HepG2 (cell line): ENCODE results near the gene MAP3K14. TPM values are rescaled to one million over a fixed set of nuclear protein-coding genes. Genes with fewer than 3 reads are reported as not detected.

ENCODE experiments used
- ATRX ChIP-seq: sonication (generic); formaldehyde crosslinking; IDR thresholded peaks from 2 replicates; pipeline ENCODE4 v1.4.0; 2020; ENCODE audit warnings: missing genetic modification reagents, borderline replicate concordance
- ERF ChIP-seq: IDR thresholded peaks from 2 replicates; pipeline ENCODE4 v1.6.1; 2018; ENCODE audit warnings: missing biosample characterization, missing genetic modification reagents
- HOXA7 ChIP-seq: sonication (generic); formaldehyde crosslinking; IDR thresholded peaks from 2 replicates; pipeline ENCODE4 v1.8.1; 2022; ENCODE audit warnings: mild to moderate bottlenecking, missing genetic modification reagents, moderate library complexity
- NFYC ChIP-seq: IDR thresholded peaks from 2 replicates; pipeline ENCODE4 v1.6.1; 2016; ENCODE audit warnings: missing genetic modification reagents, missing compliant biosample characterization
- STAG1 ChIP-seq: sonication (generic); formaldehyde crosslinking; IDR thresholded peaks from 2 replicates; pipeline ENCODE4 v1.4.0; 2020; ENCODE audit warnings: missing genetic modification reagents
- ZNF629 ChIP-seq: sonication (generic); formaldehyde crosslinking; conservative IDR thresholded peaks from 2 replicates; pipeline ENCODE4 v1.5.0; 2020; ENCODE audit warnings: missing genetic modification reagents
- polyA plus RNA-seq, 8 experiments: library from polyadenylated mRNA; depleted of rRNA in 3 of 8; stranded (reverse) in 7 of 8; unstranded in 1 of 8; fragments of >200 nt; fragmentation: Illumina TruSeq in 4 of 8; extraction: Trizol in 4 of 8; gene quantifications; 2 replicates each; pipeline versions ENCODE4 v1.2.1 to v1.2.3, GENCODE V29; 2011 to 2016; ENCODE audit warnings: low read depth in 4 of 8, missing spikeins in 1 of 8, mixed read lengths in 1 of 8; ENCODE audit not compliant: insufficient read depth in 1 of 8
- total RNA-seq, 5 experiments: library from RNA; depleted of rRNA; stranded (reverse); fragments of >200 nt; fragmentation: Illumina TruSeq; extraction: Trizol; gene quantifications; 2 replicates each; pipeline ENCODE4 v1.2.3, GENCODE V29; 2016; ENCODE audit warnings: low read depth in 1 of 5
- TF ChIP-seq, protein P1 (sequence below), 2 experiments: sonication (generic) in 1 of 2; formaldehyde crosslinking in 1 of 2; IDR thresholded peaks; 2 replicates each; pipeline versions ENCODE4 v1.6.1 to v1.9.0; 2014 to 2022; ENCODE audit warnings: antibody characterized with exemption in 1 of 2, borderline replicate concordance in 1 of 2, inconsistent platforms in 1 of 2, low read depth in 1 of 2, missing genetic modification reagents in 1 of 2
- TF ChIP-seq, protein P2 (sequence below): sonication (generic); formaldehyde crosslinking; IDR thresholded peaks from 2 replicates; pipeline ENCODE4 v1.4.0; 2020; ENCODE audit warnings: mild to moderate bottlenecking, missing genetic modification reagents

MAP3K14 gene
- total and polyA plus RNA-seq, 2 of the 13 experiments (the other 11 are each of a cell fraction or from before 2014, with no cell fraction given), result 2.6 TPM

DNA sequence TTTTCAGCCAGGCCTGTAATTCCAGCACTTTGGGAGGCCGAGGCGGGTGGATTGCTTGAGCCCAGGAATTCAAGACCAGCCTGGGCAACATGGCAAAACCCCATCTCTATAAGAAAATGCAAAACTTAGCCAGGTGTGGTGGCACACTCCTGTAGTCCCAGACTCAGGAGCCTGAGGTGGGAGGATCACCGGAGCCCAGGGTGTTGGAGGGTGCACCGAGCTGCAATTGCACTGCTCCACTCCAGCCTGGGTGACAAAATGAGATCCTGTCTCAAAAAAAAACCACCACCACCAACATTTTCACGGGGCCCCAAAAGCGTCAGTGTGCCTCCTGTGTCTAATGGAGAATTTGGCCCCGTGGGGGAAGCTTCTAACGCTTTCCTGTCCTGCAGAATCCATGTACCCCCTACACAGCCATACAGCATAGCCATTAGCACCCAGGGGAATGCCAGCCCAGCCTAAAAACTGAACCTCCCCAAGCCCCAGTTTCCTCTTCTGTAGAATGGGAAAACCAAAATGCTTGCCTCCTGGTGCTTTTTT is 22.2 kb upstream of the MAP3K14 start (continued):
- TF ChIP-seq, protein P1, sequence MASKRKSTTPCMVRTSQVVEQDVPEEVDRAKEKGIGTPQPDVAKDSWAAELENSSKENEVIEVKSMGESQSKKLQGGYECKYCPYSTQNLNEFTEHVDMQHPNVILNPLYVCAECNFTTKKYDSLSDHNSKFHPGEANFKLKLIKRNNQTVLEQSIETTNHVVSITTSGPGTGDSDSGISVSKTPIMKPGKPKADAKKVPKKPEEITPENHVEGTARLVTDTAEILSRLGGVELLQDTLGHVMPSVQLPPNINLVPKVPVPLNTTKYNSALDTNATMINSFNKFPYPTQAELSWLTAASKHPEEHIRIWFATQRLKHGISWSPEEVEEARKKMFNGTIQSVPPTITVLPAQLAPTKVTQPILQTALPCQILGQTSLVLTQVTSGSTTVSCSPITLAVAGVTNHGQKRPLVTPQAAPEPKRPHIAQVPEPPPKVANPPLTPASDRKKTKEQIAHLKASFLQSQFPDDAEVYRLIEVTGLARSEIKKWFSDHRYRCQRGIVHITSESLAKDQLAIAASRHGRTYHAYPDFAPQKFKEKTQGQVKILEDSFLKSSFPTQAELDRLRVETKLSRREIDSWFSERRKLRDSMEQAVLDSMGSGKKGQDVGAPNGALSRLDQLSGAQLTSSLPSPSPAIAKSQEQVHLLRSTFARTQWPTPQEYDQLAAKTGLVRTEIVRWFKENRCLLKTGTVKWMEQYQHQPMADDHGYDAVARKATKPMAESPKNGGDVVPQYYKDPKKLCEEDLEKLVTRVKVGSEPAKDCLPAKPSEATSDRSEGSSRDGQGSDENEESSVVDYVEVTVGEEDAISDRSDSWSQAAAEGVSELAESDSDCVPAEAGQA (IDR thresholded peaks at IDR 0.05; ENCODE audit: low read depth), result no peak
- TF ChIP-seq, protein P1 (CRISPR knock-in tag; IDR thresholded peaks at IDR 0.05; ENCODE audit: borderline replicate concordance), result no peak
- TF ChIP-seq ATRX (no peak), HOXA7 (no peak), ZNF629 (CRISPR knock-in tag) (no peak), NFYC (CRISPR knock-in tag) (no peak), ERF (CRISPR knock-in tag) (no peak), STAG1 (CRISPR knock-in tag) (no peak)
- TF ChIP-seq, protein P2, sequence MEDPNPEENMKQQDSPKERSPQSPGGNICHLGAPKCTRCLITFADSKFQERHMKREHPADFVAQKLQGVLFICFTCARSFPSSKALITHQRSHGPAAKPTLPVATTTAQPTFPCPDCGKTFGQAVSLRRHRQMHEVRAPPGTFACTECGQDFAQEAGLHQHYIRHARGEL, result no peak
